HEK293T (cell line): ENCODE measurements around the gene YWHAQ.
A peak's percentile ranks its signal among the peaks of the same experiment; 100 is the strongest.
"Not testable (repeated sequence)": the region's sequence is repeated elsewhere in the genome, so short reads cannot be mapped to it uniquely, and the experiment has no call there.

Experiments used
- CTCF ChIA-PET: fragments of 350-600 bp; formaldehyde crosslinking; extraction: SDS; loops from one replicate; lab custom pipeline; 2021; ENCODE audit warnings: antibody characterized with exemption, inconsistent platforms; lab: Yijun Ruan, JAX
- POLR2A ChIA-PET: fragments of 350-600 bp; formaldehyde crosslinking; extraction: SDS; loops from one replicate; lab custom pipeline; 2020; ENCODE audit warnings: antibody characterized with exemption, inconsistent platforms; lab: Yijun Ruan, JAX
- DNase-seq: peaks from one replicate; pipeline ENCODE4 v3.0.0; 2012; ENCODE audit warnings: mixed read lengths; ENCODE audit errors: extremely low spot score
- ARNT ChIP-seq: fragments of 450-650 bp; IDR thresholded peaks from 2 replicates; pipeline ENCODE4 v1.6.1; 2017; ENCODE audit warnings: mild to moderate bottlenecking
- BHLHE40 ChIP-seq: fragments of 450-650 bp; IDR thresholded peaks from 2 replicates; pipeline ENCODE4 v1.6.1; 2016; ENCODE audit warnings: mild to moderate bottlenecking, moderate library complexity, borderline replicate concordance
- CTBP1 ChIP-seq: fragments of 450-650 bp; IDR thresholded peaks from 2 replicates; pipeline ENCODE4 v1.6.1; 2016; ENCODE audit warnings: borderline replicate concordance
- ELF4 ChIP-seq: fragments of 450-650 bp; IDR thresholded peaks from 2 replicates; pipeline ENCODE4 v1.6.1; 2017; ENCODE audit warnings: antibody characterized with exemption
- FOXA1 ChIP-seq: fragments of 450-650 bp; IDR thresholded peaks from 2 replicates; pipeline ENCODE4 v1.6.1; 2016; ENCODE audit warnings: mild to moderate bottlenecking
- FOXK2 ChIP-seq: fragments of 450-650 bp; IDR thresholded peaks from 2 replicates; pipeline ENCODE4 v1.6.1; 2016; ENCODE audit warnings: mild to moderate bottlenecking
- FOXM1 ChIP-seq: fragments of 450-650 bp; IDR thresholded peaks from 2 replicates; pipeline ENCODE4 v1.6.1; 2017; ENCODE audit warnings: mild to moderate bottlenecking, borderline replicate concordance
- HDGF ChIP-seq: fragments of 450-650 bp; IDR thresholded peaks from 2 replicates; pipeline ENCODE4 v1.6.1; 2017; ENCODE audit warnings: antibody characterized with exemption, borderline replicate concordance
- L3MBTL2 ChIP-seq: fragments of 450-650 bp; conservative IDR thresholded peaks from 2 replicates; pipeline ENCODE4 v1.6.1; 2016; ENCODE audit warnings: mild to moderate bottlenecking
- LEF1 ChIP-seq: fragments of 450-650 bp; IDR thresholded peaks from 2 replicates; pipeline ENCODE4 v1.6.1; 2017; ENCODE audit warnings: mild to moderate bottlenecking, borderline replicate concordance
- NFRKB ChIP-seq: fragments of 450-650 bp; IDR thresholded peaks from 2 replicates; pipeline ENCODE4 v1.6.1; 2016; ENCODE audit warnings: mild to moderate bottlenecking, moderate library complexity
- SP1 ChIP-seq: fragments of 450-650 bp; IDR thresholded peaks from 2 replicates; pipeline ENCODE4 v1.6.1; 2017
- SUZ12 ChIP-seq: fragments of 450-650 bp; IDR thresholded peaks from 2 replicates; pipeline ENCODE4 v1.6.1; 2016; ENCODE audit warnings: mild to moderate bottlenecking
- TARDBP ChIP-seq: fragments of 450-650 bp; IDR thresholded peaks from 2 replicates; pipeline ENCODE4 v1.6.1; 2016
- ZNF384 ChIP-seq: fragments of 450-650 bp; IDR thresholded peaks from 2 replicates; pipeline ENCODE4 v1.6.1; 2016
- TF ChIP-seq, protein P1 (sequence below): fragments of 450-650 bp; IDR thresholded peaks from 2 replicates; pipeline ENCODE4 v1.6.1; 2016

YWHAQ gene

DNA sequence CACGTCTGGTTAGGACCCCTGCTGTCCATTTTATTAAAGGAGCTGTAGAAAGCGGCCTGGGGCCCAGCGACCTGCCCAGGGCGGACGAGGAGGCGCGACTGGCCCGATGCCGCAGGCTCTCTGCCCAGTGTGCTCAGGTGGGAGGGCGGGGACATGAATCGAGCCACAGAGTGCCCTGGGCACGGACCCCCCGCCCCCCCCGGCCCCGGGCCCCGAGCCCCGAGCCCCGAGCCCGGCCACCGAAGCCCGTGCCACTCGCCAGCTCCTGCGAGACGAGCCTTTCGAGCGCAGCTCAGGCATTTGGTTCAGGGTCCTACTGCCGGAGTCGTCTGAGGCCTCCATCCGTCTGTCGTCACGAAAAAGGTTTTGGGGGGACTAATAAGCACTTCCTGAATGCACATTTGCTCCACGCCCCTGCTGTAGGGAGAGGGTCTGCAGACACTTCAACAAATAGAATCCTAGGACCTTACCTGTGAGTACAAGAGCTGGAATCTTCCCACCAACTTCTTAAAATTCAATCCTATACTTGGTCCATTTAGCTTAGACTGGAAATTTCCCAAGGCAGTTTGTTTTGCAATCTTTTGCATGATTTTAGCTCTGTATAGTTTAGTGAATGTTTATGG, 74.6 kb downstream of the YWHAQ start:
- ChIA-PET CTCF (interaction anchor here (0.6 kb wide), 1 partner anchor 20 kb away, joined by 5 read pairs; no protein-coding TSS in a partner anchor), POLR2A (interaction anchor here (0.6 to 2.7 kb wide), 21 partner anchors 8 to 287 kb away, joined by 3 to 22 read pairs (median 4); partner anchors contain the start of genes CPSF3, ITGB1BP1, TAF1B and YWHAQ)
- DNase-seq = peak; percentile 42
- no peak for TF ChIP-seq LEF1
- TF ChIP-seq, protein P1, sequence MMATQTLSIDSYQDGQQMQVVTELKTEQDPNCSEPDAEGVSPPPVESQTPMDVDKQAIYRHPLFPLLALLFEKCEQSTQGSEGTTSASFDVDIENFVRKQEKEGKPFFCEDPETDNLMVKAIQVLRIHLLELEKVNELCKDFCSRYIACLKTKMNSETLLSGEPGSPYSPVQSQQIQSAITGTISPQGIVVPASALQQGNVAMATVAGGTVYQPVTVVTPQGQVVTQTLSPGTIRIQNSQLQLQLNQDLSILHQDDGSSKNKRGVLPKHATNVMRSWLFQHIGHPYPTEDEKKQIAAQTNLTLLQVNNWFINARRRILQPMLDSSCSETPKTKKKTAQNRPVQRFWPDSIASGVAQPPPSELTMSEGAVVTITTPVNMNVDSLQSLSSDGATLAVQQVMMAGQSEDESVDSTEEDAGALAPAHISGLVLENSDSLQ = no peak
- TF ChIP-seq L3MBTL2 = no peak
- TF ChIP-seq ZNF384 = no peak
- no peak for TF ChIP-seq BHLHE40
- no peak for TF ChIP-seq ARNT
- TF ChIP-seq FOXM1 = no peak
- TF ChIP-seq HDGF = no peak
- no peak for TF ChIP-seq ELF4
- TF ChIP-seq CTBP1 = no peak
- TF ChIP-seq NFRKB = no peak
- no peak for TF ChIP-seq FOXA1

DNA sequence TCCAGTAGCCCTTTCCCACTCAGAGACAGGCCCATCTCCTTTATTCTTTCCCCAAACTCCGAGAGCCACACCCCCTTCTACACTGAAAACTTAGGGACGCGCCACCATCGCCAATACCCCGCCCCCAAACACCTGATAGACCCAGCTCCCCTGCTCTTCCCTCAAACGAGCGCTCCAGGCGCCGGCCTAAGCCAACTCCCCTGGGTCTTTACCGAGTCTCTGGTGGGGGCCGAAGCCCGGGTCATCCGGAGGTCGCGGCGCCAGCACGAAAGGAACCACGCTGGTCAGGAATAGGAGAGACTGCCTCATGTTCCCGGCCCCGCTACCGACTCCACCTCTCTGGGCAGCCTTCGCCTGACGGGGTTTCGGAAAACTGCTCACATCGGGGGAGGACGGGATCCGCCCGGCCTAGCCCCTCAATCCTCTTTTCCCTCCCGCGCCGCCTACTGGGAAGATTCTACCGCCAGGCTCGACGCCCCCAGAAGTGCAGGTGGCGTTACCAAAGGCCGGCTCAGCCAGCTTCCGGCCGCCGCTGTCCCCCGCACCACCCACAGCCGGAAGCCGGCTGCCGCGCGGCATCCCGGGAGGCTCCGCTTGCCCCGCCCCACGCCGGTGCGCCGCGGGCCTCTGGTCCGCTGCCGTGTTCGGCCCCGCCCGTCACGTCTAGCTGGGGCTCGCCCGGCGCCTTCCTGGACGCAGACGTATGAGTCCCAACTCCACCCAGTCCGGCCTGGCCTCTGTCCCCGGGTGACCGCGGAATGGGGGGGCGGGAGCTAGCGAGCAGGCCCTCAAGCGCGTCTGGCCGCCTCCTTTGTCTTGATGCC, 75.3 kb downstream of the YWHAQ start, which contains the start of gene ADAM17:
ADAM17 (minus strand) TSS at position 534 of the 824 bp plus-strand sequence; CDS start at position 309, 225 bp downstream.
- peak; percentile 92 for DNase-seq
- ChIA-PET POLR2A (interaction anchor here (0.6 to 2.7 kb wide), 23 partner anchors 8 to 288 kb away, joined by 3 to 22 read pairs (median 4); partner anchors contain the start of genes CPSF3, ITGB1BP1, TAF1B and YWHAQ), CTCF (interaction anchor here (0.6 kb wide), 2 partner anchors 21 to 258 kb away, joined by 4 to 5 read pairs; no protein-coding TSS in a partner anchor)
- peak; percentile 66 for TF ChIP-seq L3MBTL2
- TF ChIP-seq, protein P1 = peak; percentile 62
- no peak for TF ChIP-seq LEF1
- TF ChIP-seq SP1 = no peak
- no peak for TF ChIP-seq FOXK2
- TF ChIP-seq BHLHE40 = no peak
- TF ChIP-seq FOXM1 = no peak
- TF ChIP-seq TARDBP = no peak
- TF ChIP-seq ZNF384 = no peak
- peak; percentile 32; the same call in 1 of the 2 replicates for TF ChIP-seq ELF4
- TF ChIP-seq NFRKB = no peak
- TF ChIP-seq CTBP1 = no peak
- no peak for TF ChIP-seq ARNT

DNA sequence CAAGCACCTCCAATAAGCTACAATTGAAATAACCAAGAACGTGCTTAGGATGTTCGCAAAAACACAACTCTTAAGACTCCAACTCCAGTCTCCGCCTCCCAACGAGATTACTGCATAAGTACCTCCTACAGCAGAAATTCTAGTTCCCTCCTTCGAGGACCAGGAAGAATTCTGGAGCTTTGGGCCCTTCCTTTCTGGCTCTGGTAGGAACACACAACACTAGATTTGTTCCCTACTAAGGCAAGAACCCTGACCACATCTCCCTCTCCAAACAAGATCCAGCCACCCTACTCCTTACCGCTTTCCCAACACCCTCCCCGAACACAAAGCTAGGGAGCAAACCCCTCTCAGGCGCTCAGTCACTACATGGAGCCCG, 75.9 kb downstream of the YWHAQ start:
- TF ChIP-seq, protein P1 = no peak
- TF ChIP-seq FOXA1 = no peak
- no peak for TF ChIP-seq BHLHE40
- no peak for TF ChIP-seq NFRKB
- TF ChIP-seq FOXK2 = no peak
- no peak for TF ChIP-seq CTBP1
- TF ChIP-seq ARNT = no peak
- ChIA-PET POLR2A (interaction anchor here (0.9 to 2.7 kb wide), 11 partner anchors 9 to 288 kb away, joined by 3 to 22 read pairs (median 5); partner anchors contain the start of genes TAF1B and YWHAQ), CTCF (no interaction called here)
- DNase-seq = peak; percentile 21

DNA sequence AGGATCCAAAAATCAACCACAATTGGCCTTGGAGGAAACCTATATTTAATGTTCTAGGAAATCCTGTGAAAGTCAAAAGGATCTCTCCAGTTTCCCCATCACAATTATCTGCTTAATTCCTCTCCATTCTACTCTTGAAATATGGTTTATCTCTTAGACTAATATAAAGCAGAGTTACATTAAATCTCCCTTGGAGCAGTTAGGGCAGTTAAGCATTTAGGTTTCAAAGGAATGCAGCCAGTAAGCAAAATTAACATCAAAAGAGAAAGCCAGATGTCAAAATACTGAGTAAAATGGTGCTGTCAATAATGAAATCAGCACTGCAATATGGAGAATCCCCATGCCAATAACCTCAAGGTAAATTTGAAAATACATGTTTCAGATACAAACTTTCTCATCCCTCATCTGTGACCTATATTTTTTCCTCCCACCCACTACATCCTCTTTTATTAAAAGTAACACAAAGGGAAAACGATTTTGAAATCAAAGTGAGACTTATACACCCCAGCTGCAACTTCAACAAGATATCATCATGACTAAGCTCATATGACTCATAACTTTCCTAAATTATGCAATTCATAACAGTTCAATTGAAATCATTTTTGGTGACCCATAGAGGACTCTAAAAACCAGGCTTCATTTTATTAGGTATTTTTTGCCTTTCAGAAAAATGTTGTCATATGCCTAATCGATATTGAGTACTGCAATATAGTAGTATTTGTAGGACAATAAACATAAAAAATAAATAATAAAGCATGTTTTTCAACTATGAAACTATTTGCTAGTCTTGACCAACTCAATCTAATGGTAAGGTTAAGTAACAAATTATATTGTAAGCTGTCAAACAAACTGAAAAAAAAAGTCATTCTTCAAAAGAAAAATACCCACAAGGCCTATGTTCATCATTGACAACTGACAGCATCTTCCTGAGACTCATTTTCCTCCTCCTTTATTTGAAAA, 78.3 kb downstream of the YWHAQ start:
- TF ChIP-seq L3MBTL2 = no peak
- no peak for TF ChIP-seq SUZ12
- no peak for TF ChIP-seq ARNT
- no peak for TF ChIP-seq FOXM1
- TF ChIP-seq ELF4 = no peak
- TF ChIP-seq, protein P1 = no peak
- TF ChIP-seq FOXK2 = no peak
- no peak for TF ChIP-seq BHLHE40
- no peak for TF ChIP-seq TARDBP
- TF ChIP-seq ZNF384 = no peak
- TF ChIP-seq CTBP1 = no peak
- TF ChIP-seq NFRKB = no peak
- TF ChIP-seq FOXA1 = no peak
- TF ChIP-seq LEF1 = no peak
- ChIA-PET CTCF (no interaction called here), POLR2A (no interaction called here)
- no peak for DNase-seq

DNA sequence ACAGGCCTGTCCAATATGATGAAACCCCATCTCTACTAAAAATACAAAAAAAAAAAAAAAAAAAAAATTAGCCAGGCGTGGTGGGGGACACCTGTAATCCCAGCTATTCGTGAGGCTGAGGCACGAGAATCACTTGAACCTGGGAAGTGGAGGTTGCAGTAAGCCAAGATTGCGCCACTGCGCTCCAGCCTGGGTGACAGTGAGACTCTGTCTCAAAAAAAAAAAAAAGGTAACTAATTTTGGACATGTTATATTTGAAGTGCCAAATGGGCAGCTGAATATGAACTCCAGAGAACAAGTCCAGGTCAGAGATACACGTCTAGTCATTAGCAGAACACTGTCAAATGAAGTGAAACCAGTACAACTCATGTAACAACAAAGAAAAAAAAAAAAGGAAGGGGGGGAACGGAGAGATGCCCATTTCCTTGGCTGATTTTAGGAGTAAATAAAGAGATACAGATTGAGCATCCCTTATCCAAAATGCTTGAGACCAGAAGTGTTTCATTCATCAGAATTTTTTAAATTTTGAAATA, 79.9 kb downstream of the YWHAQ start:
- CTCF ChIA-PET = not testable (repeated sequence)

More for the DNA sequence above, 79.9 kb downstream of the YWHAQ start:
- POLR2A ChIA-PET = interaction anchor here (0.7 kb wide), 1 partner anchor 80 kb away, joined by 5 read pairs; the partner anchor contains the start of gene YWHAQ
- DNase-seq = not testable (repeated sequence)
